Measurements from ENCODE around the gene NAALADL2.

The NAALADL2 gene

GRCh38 chr3:174882789-174883188 is 23.7 kb downstream of the NAALADL2 start:
- no peak for DNase-seq (ENCODE audit: low spot score)
- in situ Hi-C loops (cut with MboI; ENCODE audit: low pct_unique_long_range_greater_than_20kb, low sequenced_read_pairs, unreplicated experiment) = no loop called here
- TF ChIP-seq CTCF (IDR thresholded peaks at IDR 0.05; ENCODE audit: extremely low read depth, insufficient read depth, missing control alignments) = no peak

GRCh38 chr3:174883881-174884675 is 24.9 kb downstream of the NAALADL2 start:
- TF ChIP-seq CTCF (IDR thresholded peaks at IDR 0.05; ENCODE audit: extremely low read depth, insufficient read depth, missing control alignments) = no peak
- in situ Hi-C loops (cut with MboI; ENCODE audit: low pct_unique_long_range_greater_than_20kb, low sequenced_read_pairs, unreplicated experiment) = no loop called here
- DNase-seq (ENCODE audit: low spot score) = no peak

GRCh38 chr3:174884776-174885568 is 25.8 kb downstream of the NAALADL2 start:
- no peak for TF ChIP-seq CTCF (IDR thresholded peaks at IDR 0.05; ENCODE audit: extremely low read depth, insufficient read depth, missing control alignments)
- in situ Hi-C loops (cut with MboI; ENCODE audit: low pct_unique_long_range_greater_than_20kb, low sequenced_read_pairs, unreplicated experiment) = no loop called here
- no peak for DNase-seq (ENCODE audit: low spot score)

DNA sequence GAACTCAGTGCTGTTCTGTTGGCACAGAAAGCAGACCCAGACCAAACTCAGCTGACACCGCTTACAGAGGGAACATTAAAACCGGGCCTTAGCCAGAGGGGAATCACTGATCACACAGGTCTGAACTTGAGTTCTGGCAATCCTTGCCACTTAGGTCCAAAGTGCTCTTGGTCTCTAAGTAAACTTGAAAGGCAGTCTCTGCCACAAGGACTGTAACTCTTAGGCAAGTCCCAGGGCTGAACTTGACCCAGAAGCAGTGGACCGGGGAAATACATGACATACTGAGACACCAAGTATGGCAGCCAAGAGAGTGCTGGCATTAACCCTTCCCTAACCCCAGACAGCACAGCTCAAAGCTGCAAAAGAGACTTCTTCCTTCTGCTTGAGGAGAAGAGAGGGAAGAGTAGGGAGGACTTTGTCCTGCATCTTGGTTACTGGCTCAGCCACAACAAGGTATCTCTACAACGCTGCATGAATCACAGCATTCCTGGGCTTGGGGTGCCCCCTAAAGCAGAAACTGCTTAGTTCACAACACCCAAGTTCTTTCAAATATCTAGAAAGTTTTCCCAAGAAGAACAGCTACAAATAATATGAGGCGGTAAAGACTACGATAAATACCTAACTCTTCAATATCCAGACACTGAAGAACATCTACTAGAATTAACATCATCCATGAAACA is 32.5 kb downstream of the NAALADL2 start:
- DNase-seq (ENCODE audit: low spot score) = no peak
- in situ Hi-C loops (cut with MboI; ENCODE audit: low pct_unique_long_range_greater_than_20kb, low sequenced_read_pairs, unreplicated experiment) = no loop called here
- no peak for TF ChIP-seq CTCF (IDR thresholded peaks at IDR 0.05; ENCODE audit: extremely low read depth, insufficient read depth, missing control alignments)

DNA sequence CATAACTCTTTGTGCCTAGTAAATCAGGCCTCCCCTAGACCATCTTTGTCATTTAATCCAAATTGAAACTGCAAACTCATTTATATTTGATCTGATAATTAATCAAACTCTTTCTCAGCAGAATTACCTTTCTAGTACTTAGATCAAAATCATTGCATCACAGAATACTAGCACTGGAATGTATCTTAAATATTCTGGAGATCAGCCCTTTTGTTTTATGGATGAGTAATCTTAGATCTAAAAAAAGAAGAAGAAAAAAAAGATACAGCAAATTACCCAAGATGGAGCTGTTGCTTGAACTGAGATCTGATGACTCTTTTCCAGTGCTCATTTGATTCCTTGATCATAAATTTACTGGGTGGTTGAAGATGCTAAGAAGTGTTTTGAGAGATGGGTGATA is 47.9 kb downstream of the NAALADL2 start:
- TF ChIP-seq CTCF (IDR thresholded peaks at IDR 0.05; ENCODE audit: extremely low read depth, insufficient read depth, missing control alignments) = no peak
- DNase-seq (ENCODE audit: low spot score) = no peak
- in situ Hi-C loops (cut with MboI; ENCODE audit: low pct_unique_long_range_greater_than_20kb, low sequenced_read_pairs, unreplicated experiment) = no loop called here

GRCh38 chr3:174907628-174908407 is 48.7 kb downstream of the NAALADL2 start:
- TF ChIP-seq CTCF (IDR thresholded peaks at IDR 0.05; ENCODE audit: extremely low read depth, insufficient read depth, missing control alignments) = no peak
- in situ Hi-C loops (cut with MboI; ENCODE audit: low pct_unique_long_range_greater_than_20kb, low sequenced_read_pairs, unreplicated experiment) = no loop called here
- no peak for DNase-seq (ENCODE audit: low spot score)

Data from GM13977 (cell line).